NT2/D1 (cell line): ENCODE data around the gene CALD1.

Experiments used
- SUZ12 ChIP-seq: IDR thresholded peaks from 2 replicates; pipeline ENCODE4 v1.6.1; 2011; ENCODE audit not compliant: insufficient read length, insufficient read depth; ENCODE audit errors: extremely low read depth
- YY1 ChIP-seq: IDR thresholded peaks from 2 replicates; pipeline ENCODE4 v1.6.1; 2011; ENCODE audit not compliant: insufficient read length, insufficient read depth

- TF ChIP-seq YY1 (no peak), SUZ12 (no peak)
Observed at GRCh38 chr7:134809616-134810015, 30.2 kb downstream of the CALD1 start.
